Gastroesophageal sphincter (tissue), 3 donors: ENCODE measurements around the gene C15orf39.

Source experiments
- POLR2A ChIP-seq, 2 donors: fragments of 450-650 bp; IDR thresholded peaks; one replicate each; pipeline ENCODE4 v1.6.1; 2017; ENCODE audit warnings: antibody characterized with exemption in 2 of 2, mild to moderate bottlenecking in 2 of 2, moderate library complexity in 1 of 2
- POLR2AphosphoS5 ChIP-seq: sonication (generic); formaldehyde crosslinking; IDR thresholded peaks from one replicate; pipeline ENCODE4 v1.6.1; 2017; ENCODE audit warnings: antibody characterized with exemption
- TF ChIP-seq, protein P1 (sequence below), 4 experiments: fragments of 200-600 bp in 2 of 4; fragments of 450-650 bp in 2 of 4; sonication (generic) in 1 of 4; IDR thresholded peaks; one replicate each; pipeline ENCODE4 v1.5.1; 2017 to 2019; ENCODE audit warnings: antibody characterized with exemption in 4 of 4, mild to moderate bottlenecking in 2 of 4, moderate library complexity in 2 of 4

GRCh38 chr15:75200765-75201615 is 692 bp upstream of the C15orf39 start:
- TF ChIP-seq POLR2A (IDR thresholded peaks at IDR 0.05) (no peak), POLR2AphosphoS5 (no peak)
- TF ChIP-seq, protein P1, sequence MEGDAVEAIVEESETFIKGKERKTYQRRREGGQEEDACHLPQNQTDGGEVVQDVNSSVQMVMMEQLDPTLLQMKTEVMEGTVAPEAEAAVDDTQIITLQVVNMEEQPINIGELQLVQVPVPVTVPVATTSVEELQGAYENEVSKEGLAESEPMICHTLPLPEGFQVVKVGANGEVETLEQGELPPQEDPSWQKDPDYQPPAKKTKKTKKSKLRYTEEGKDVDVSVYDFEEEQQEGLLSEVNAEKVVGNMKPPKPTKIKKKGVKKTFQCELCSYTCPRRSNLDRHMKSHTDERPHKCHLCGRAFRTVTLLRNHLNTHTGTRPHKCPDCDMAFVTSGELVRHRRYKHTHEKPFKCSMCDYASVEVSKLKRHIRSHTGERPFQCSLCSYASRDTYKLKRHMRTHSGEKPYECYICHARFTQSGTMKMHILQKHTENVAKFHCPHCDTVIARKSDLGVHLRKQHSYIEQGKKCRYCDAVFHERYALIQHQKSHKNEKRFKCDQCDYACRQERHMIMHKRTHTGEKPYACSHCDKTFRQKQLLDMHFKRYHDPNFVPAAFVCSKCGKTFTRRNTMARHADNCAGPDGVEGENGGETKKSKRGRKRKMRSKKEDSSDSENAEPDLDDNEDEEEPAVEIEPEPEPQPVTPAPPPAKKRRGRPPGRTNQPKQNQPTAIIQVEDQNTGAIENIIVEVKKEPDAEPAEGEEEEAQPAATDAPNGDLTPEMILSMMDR (IDR thresholded peaks at IDR 0.05): no peak
